SK-N-SH treated with all-trans-retinoic acid at 6 μM for 48 hours (cell line): ENCODE measurements around the gene DLG2.

ENCODE experiments used
- BACH2 ChIP-seq: fragments of 250-450 bp; sonication (Bioruptor Pico); IDR thresholded peaks from 2 replicates; pipeline ENCODE4 v1.9.0; 2021; ENCODE audit warnings: mild to moderate bottlenecking, borderline replicate concordance
- CSDC2 ChIP-seq: fragments of 250-450 bp; sonication (Bioruptor Pico); IDR thresholded peaks from 2 replicates; pipeline ENCODE4 v1.5.0; 2020; ENCODE audit warnings: mild to moderate bottlenecking, moderate library complexity
- TSHZ2 ChIP-seq: fragments of 250-450 bp; sonication (Bioruptor Pico); IDR thresholded peaks from 2 replicates; pipeline ENCODE4 v1.5.0; 2020; ENCODE audit warnings: mild to moderate bottlenecking, moderate library complexity
- ZNF70 ChIP-seq: fragments of 450-650 bp; formaldehyde crosslinking; IDR thresholded peaks from 2 replicates; pipeline ENCODE4 v1.5.0; 2020; ENCODE audit warnings: mild to moderate bottlenecking, moderate library complexity
- TF ChIP-seq, protein P1 (sequence below): fragments of 250-450 bp; sonication (Bioruptor Pico); IDR thresholded peaks from 2 replicates; pipeline ENCODE4 v1.8.0; 2020; ENCODE audit warnings: mild to moderate bottlenecking, moderate library complexity, borderline replicate concordance
- TF ChIP-seq, protein P2 (sequence below): fragments of 250-450 bp; sonication (Bioruptor Pico); IDR thresholded peaks from 2 replicates; pipeline ENCODE4 v1.5.1; 2021; ENCODE audit warnings: mild to moderate bottlenecking, moderate library complexity

DNA sequence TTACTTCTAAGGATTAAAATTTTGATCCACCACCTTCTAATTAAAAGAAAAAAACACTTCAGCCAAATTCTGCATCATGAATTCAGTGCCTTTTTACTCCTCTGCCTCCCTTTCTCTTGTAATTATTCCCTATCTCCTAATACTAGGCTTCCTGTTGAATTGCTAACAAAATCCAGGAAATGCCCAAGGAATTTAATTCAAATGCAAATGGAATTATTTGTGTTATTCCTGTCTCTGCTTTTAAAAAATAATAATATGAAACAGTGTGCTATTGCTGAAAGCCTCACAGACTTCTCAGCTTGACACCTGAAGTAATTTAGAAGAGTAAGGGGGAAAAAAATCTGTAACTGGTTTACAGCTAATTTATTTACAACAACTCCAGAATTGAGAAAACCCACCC is 85.5 kb downstream of the DLG2 start:
- TF ChIP-seq, protein P1, sequence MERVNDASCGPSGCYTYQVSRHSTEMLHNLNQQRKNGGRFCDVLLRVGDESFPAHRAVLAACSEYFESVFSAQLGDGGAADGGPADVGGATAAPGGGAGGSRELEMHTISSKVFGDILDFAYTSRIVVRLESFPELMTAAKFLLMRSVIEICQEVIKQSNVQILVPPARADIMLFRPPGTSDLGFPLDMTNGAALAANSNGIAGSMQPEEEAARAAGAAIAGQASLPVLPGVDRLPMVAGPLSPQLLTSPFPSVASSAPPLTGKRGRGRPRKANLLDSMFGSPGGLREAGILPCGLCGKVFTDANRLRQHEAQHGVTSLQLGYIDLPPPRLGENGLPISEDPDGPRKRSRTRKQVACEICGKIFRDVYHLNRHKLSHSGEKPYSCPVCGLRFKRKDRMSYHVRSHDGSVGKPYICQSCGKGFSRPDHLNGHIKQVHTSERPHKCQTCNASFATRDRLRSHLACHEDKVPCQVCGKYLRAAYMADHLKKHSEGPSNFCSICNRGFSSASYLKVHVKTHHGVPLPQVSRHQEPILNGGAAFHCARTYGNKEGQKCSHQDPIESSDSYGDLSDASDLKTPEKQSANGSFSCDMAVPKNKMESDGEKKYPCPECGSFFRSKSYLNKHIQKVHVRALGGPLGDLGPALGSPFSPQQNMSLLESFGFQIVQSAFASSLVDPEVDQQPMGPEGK (CRISPR knock-in tag) = no peak
- TF ChIP-seq BACH2 (CRISPR knock-in tag) (no peak), TSHZ2 (CRISPR knock-in tag) (no peak), CSDC2 (CRISPR knock-in tag) (no peak), ZNF70 (no peak)
- TF ChIP-seq, protein P2, sequence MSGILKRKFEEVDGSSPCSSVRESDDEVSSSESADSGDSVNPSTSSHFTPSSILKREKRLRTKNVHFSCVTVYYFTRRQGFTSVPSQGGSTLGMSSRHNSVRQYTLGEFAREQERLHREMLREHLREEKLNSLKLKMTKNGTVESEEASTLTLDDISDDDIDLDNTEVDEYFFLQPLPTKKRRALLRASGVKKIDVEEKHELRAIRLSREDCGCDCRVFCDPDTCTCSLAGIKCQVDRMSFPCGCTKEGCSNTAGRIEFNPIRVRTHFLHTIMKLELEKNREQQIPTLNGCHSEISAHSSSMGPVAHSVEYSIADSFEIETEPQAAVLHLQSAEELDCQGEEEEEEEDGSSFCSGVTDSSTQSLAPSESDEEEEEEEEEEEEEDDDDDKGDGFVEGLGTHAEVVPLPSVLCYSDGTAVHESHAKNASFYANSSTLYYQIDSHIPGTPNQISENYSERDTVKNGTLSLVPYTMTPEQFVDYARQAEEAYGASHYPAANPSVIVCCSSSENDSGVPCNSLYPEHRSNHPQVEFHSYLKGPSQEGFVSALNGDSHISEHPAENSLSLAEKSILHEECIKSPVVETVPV = no peak
